LNCaP clone FGC (cell line): ENCODE results near the gene ABLIM1.

Source experiments
- DNase-seq: peaks from one replicate; pipeline ENCODE4 v3.0.0-alpha.2; 2011; ENCODE audit warnings: low read depth
- H3K4me3 ChIP-seq: 2 replicates; pipeline ENCODE4 v1.5.1; 2011; ENCODE audit warnings: mild to moderate bottlenecking, low read depth, low read length, control low read depth
- CTCF ChIP-seq: IDR thresholded peaks from 2 replicates; pipeline ENCODE4 v1.5.1; 2012; ENCODE audit warnings: mild to moderate bottlenecking; ENCODE audit not compliant: control insufficient read depth, insufficient read depth; ENCODE audit errors: extremely low read depth

The ABLIM1 gene

GRCh38 chr10:114544045-114544659, 113.9 kb downstream of the ABLIM1 start:
- no peak overlapping the region for H3K4me3 ChIP-seq
- no peak for TF ChIP-seq CTCF
- no peak for DNase-seq

GRCh38 chr10:114543456-114543855, 114.6 kb downstream of the ABLIM1 start:
- DNase-seq, result no peak
- no peak for TF ChIP-seq CTCF
- H3K4me3 ChIP-seq, result no peak overlapping the region

GRCh38 chr10:114542373-114542772, 115.7 kb downstream of the ABLIM1 start:
- DNase-seq, result no peak
- H3K4me3 ChIP-seq, result no peak overlapping the region
- no peak for TF ChIP-seq CTCF

GRCh38 chr10:114541797-114542160, 116.3 kb downstream of the ABLIM1 start:
- no peak overlapping the region for H3K4me3 ChIP-seq
- DNase-seq, result no peak
- no peak for TF ChIP-seq CTCF

- no peak overlapping the region for H3K4me3 ChIP-seq
- no peak for DNase-seq
- no peak for TF ChIP-seq CTCF
Observed at GRCh38 chr10:114541081-114541796, 116.8 kb downstream of the ABLIM1 start.

GRCh38 chr10:114540236-114540635, 117.8 kb downstream of the ABLIM1 start:
- no peak for DNase-seq
- no peak overlapping the region for H3K4me3 ChIP-seq

More at GRCh38 chr10:114540236-114540635, 117.8 kb downstream of the ABLIM1 start:
- TF ChIP-seq CTCF, result no peak
